Measurements from ENCODE around the gene TCFL5.
A peak's percentile ranks its signal among the peaks of the same experiment; 100 is the strongest.

Gene TCFL5

GRCh38 chr20:62832212-62832922 is 29.3 kb downstream of the TCFL5 start:
- peak; percentile 65 for DNase-seq

GRCh38 chr20:62831854-62832211 is 29.8 kb downstream of the TCFL5 start:
- no peak for DNase-seq

- peak; percentile 70 for DNase-seq
Measured at GRCh38 chr20:62831361-62831788, 30.2 kb downstream of the TCFL5 start.

- peak; percentile 48 for DNase-seq
Measured at GRCh38 chr20:62830821-62831220, 30.8 kb downstream of the TCFL5 start.

GRCh38 chr20:62830251-62830650 is 31.4 kb downstream of the TCFL5 start:
- DNase-seq: peak; percentile 38

- DNase-seq: peak; percentile 45
Measured at GRCh38 chr20:62829231-62830230, 32.1 kb downstream of the TCFL5 start.

- peak; percentile 30 for DNase-seq
Measured at GRCh38 chr20:62828511-62829230, 33.0 kb downstream of the TCFL5 start.

GRCh38 chr20:62828051-62828450 is 33.6 kb downstream of the TCFL5 start:
- no peak for DNase-seq

- no peak for DNase-seq
Measured at GRCh38 chr20:62827311-62828038, 34.1 kb downstream of the TCFL5 start.

GRCh38 chr20:62826646-62827310 is 34.8 kb downstream of the TCFL5 start:
- DNase-seq: no peak

- no peak for DNase-seq
Measured at GRCh38 chr20:62825986-62826645, 35.5 kb downstream of the TCFL5 start.

- no peak for DNase-seq
Measured at GRCh38 chr20:62825333-62825985, 36.2 kb downstream of the TCFL5 start.

GRCh38 chr20:62824476-62825332 is 36.9 kb downstream of the TCFL5 start:
- no peak for DNase-seq

- DNase-seq: no peak
Measured at GRCh38 chr20:62823688-62824475, 37.7 kb downstream of the TCFL5 start.

- no peak for DNase-seq
Measured at GRCh38 chr20:62822788-62823651, 38.6 kb downstream of the TCFL5 start.

GRCh38 chr20:62822239-62822787 is 39.3 kb downstream of the TCFL5 start:
- DNase-seq: no peak

- no peak for DNase-seq
Measured at GRCh38 chr20:62821726-62822210, 39.9 kb downstream of the TCFL5 start.

All from right forelimb (tissue), 1 donor.